Peyer's patch (tissue), 4 donors: ENCODE results near the gene RABL6.
"Not testable (repeated sequence)": the region's sequence is repeated elsewhere in the genome, so short reads cannot be mapped to it uniquely, and the experiment has no call there.

Source experiments
- POLR2A ChIP-seq, 2 donors: fragments of 450-650 bp; IDR thresholded peaks; one replicate each; pipeline ENCODE4 v1.5.1; 2017; ENCODE audit warnings: antibody characterized with exemption in 2 of 2, mild to moderate bottlenecking in 2 of 2, moderate library complexity in 2 of 2
- TF ChIP-seq, protein P1 (sequence below), 6 experiments: fragments of 450-650 bp in 4 of 6; fragments of 200-600 bp in 2 of 6; sonication (generic) in 1 of 6; IDR thresholded peaks; one replicate each; pipeline ENCODE4 v1.5.1; 2017 to 2019; ENCODE audit warnings: antibody characterized with exemption in 6 of 6, mild to moderate bottlenecking in 3 of 6, moderate library complexity in 1 of 6

- TF ChIP-seq, protein P1, sequence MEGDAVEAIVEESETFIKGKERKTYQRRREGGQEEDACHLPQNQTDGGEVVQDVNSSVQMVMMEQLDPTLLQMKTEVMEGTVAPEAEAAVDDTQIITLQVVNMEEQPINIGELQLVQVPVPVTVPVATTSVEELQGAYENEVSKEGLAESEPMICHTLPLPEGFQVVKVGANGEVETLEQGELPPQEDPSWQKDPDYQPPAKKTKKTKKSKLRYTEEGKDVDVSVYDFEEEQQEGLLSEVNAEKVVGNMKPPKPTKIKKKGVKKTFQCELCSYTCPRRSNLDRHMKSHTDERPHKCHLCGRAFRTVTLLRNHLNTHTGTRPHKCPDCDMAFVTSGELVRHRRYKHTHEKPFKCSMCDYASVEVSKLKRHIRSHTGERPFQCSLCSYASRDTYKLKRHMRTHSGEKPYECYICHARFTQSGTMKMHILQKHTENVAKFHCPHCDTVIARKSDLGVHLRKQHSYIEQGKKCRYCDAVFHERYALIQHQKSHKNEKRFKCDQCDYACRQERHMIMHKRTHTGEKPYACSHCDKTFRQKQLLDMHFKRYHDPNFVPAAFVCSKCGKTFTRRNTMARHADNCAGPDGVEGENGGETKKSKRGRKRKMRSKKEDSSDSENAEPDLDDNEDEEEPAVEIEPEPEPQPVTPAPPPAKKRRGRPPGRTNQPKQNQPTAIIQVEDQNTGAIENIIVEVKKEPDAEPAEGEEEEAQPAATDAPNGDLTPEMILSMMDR (IDR thresholded peaks at IDR 0.05): peak in 4 of 6 experiments; percentile 43 to 46 (median 45)
- TF ChIP-seq POLR2A (IDR thresholded peaks at IDR 0.05): not testable (repeated sequence)
Observed at GRCh38 chr9:136760834-136761544, 46.8 kb upstream of the RABL6 start.
